Neural progenitor cell (in vitro differentiated cells): ENCODE data around the gene OR10J1. TPM values are rescaled to one million over a fixed set of nuclear protein-coding genes. Genes with fewer than 3 reads are reported as not detected.

Source experiments
- DNase-seq: peaks from one replicate; pipeline ENCODE4 v3.0.0-alpha.2; 2016; ENCODE audit warnings: low spot score
- H2AFZ ChIP-seq: fragments of 200-600 bp; sonication (generic); replicated peaks from 2 replicates; pipeline ENCODE4 v1.6.1; 2016; ENCODE audit warnings: antibody characterized with exemption
- H3F3A ChIP-seq: fragments of 200-600 bp; sonication (generic); 2 replicates; pipeline ENCODE4 v1.6.1; 2016; ENCODE audit warnings: antibody characterized with exemption, low read depth
- H3K27ac ChIP-seq: fragments of 200-600 bp; sonication (generic); 2 replicates; pipeline ENCODE4 v1.5.1; 2016; ENCODE audit warnings: mild to moderate bottlenecking
- H3K27me3 ChIP-seq: fragments of 200-600 bp; sonication (generic); 2 replicates; pipeline ENCODE4 v1.6.1; 2016; ENCODE audit warnings: mild to moderate bottlenecking, moderate library complexity
- H3K36me3 ChIP-seq: fragments of 200-600 bp; sonication (generic); 2 replicates; pipeline ENCODE4 v1.5.1; 2016
- H3K4me1 ChIP-seq: fragments of 200-600 bp; sonication (generic); 2 replicates; pipeline ENCODE4 v1.6.1; 2016; ENCODE audit warnings: mixed run types
- H3K4me2 ChIP-seq: fragments of 200-600 bp; sonication (generic); 2 replicates; pipeline ENCODE4 v1.6.1; 2016
- H3K4me3 ChIP-seq: fragments of 200-600 bp; sonication (generic); 2 replicates; pipeline ENCODE4 v1.5.1; 2016
- H3K79me2 ChIP-seq: fragments of 200-600 bp; sonication (generic); 2 replicates; pipeline ENCODE4 v1.6.1; 2016; ENCODE audit warnings: low read depth
- H3K9ac ChIP-seq: fragments of 200-600 bp; sonication (generic); 2 replicates; pipeline ENCODE4 v1.6.1; 2016
- H3K9me3 ChIP-seq: fragments of 200-600 bp; sonication (generic); 2 replicates; pipeline ENCODE4 v1.5.1; 2016; ENCODE audit warnings: low read depth
- H4K20me1 ChIP-seq: fragments of 200-600 bp; sonication (generic); 2 replicates; pipeline ENCODE4 v1.6.1; 2016; ENCODE audit warnings: low read depth
- H3K27ac Mint-ChIP-seq: 3 replicates; pipeline ENCODE4 v1.8.0; 2021; ENCODE audit warnings: mixed read lengths
- H3K27me3 Mint-ChIP-seq: 2 replicates; pipeline ENCODE4 v1.8.0; 2022; ENCODE audit warnings: low read depth, mild to moderate bottlenecking, inconsistent platforms, moderate library complexity, mixed read lengths; ENCODE audit not compliant: insufficient read depth
- H3K36me3 Mint-ChIP-seq: 3 replicates; pipeline ENCODE4 v1.8.0; 2021; ENCODE audit warnings: mixed read lengths
- H3K4me1 Mint-ChIP-seq: 3 replicates; pipeline ENCODE4 v1.8.0; 2021; ENCODE audit warnings: mixed read lengths
- H3K4me3 Mint-ChIP-seq: 3 replicates; pipeline ENCODE4 v1.8.0; 2021; ENCODE audit warnings: mild to moderate bottlenecking, moderate library complexity, mixed read lengths
- H3K9me3 Mint-ChIP-seq: 3 replicates; pipeline ENCODE4 v1.8.0; 2020; ENCODE audit warnings: mixed read lengths
- CTCF ChIP-seq: fragments of 200-600 bp; sonication (generic); IDR thresholded peaks from 2 replicates; pipeline ENCODE4 v1.5.1; 2017; ENCODE audit warnings: antibody characterized with exemption, mild to moderate bottlenecking
- EZH2 ChIP-seq: fragments of 200-600 bp; sonication (generic); IDR thresholded peaks from 2 replicates; pipeline ENCODE4 v1.6.1; 2017; ENCODE audit warnings: antibody characterized with exemption, mild to moderate bottlenecking, moderate library complexity
- EZH2phosphoT487 ChIP-seq: fragments of 200-600 bp; sonication (generic); IDR thresholded peaks from 2 replicates; pipeline ENCODE4 v1.6.1; 2017; ENCODE audit warnings: antibody characterized with exemption
- total RNA-seq: library from RNA; depleted of rRNA; stranded (reverse); fragments of >200 nt; gene quantifications from 2 replicates; pipeline ENCODE4 v1.2.3, GENCODE V29; 2015; ENCODE audit warnings: low replicate concordance

Gene OR10J1
- total RNA-seq, 1 donor from 2014 or later = not detected

GRCh38 chr1:159430985-159431384 lies 8.5 kb upstream of the OR10J1 start:
- Mint-ChIP-seq H3K27me3 (no peaks in the 10 kb centered on the region), H3K9me3 (no peaks in the 10 kb centered on the region), H3K27ac (no peak overlapping the region), H3K4me1 (no peaks in the 10 kb centered on the region), H3K4me3 (no peak overlapping the region), H3K36me3 (no peaks in the 10 kb centered on the region)
- H3K79me2 ChIP-seq = no peaks in the 10 kb centered on the region
- peaks cover 3% of the 10 kb centered on the region for H3K36me3 ChIP-seq
- H3K9ac ChIP-seq = no peak overlapping the region
- no peak overlapping the region for H3K4me3 ChIP-seq
- no peaks in the 10 kb centered on the region for H3K4me1 ChIP-seq
- H2AFZ ChIP-seq = no peak overlapping the region
- no peak overlapping the region for H3K4me2 ChIP-seq
- H3K27ac ChIP-seq = no peak overlapping the region
- H3F3A ChIP-seq = no peaks in the 10 kb centered on the region
- H4K20me1 ChIP-seq = no peaks in the 10 kb centered on the region
- DNase-seq = no peak
- peaks cover 28% of the 10 kb centered on the region for H3K9me3 ChIP-seq
- TF ChIP-seq EZH2phosphoT487 (no peak), EZH2 (no peak), CTCF (no peak)
- no peaks in the 10 kb centered on the region for H3K27me3 ChIP-seq

GRCh38 chr1:159431904-159432303 lies 7.6 kb upstream of the OR10J1 start, which contains the start of gene OR10J4:
Gene OR10J4, plus strand, starts transcription at chr1:159432204.
- H3K9ac ChIP-seq = no peak within 1 kb of the TSS
- no peak within 1 kb of the TSS for H3K27ac ChIP-seq
- H3K4me3 ChIP-seq = no peak within 1 kb of the TSS
- no peak for TF ChIP-seq CTCF
- no peak for TF ChIP-seq EZH2phosphoT487
- no peak for TF ChIP-seq EZH2
- no peak for DNase-seq
- no peak within 1 kb of the TSS for H2AFZ ChIP-seq
- H3K79me2 ChIP-seq = no peaks in the 10 kb centered on the region
- no peak within 1 kb of the TSS for H3K4me2 ChIP-seq
- no peaks in the 10 kb centered on the region for H4K20me1 ChIP-seq
- H3K36me3 ChIP-seq = no peaks in the 10 kb centered on the region
- Mint-ChIP-seq H3K4me3 (no peak within 1 kb of the TSS), H3K36me3 (no peaks in the 10 kb centered on the region), H3K9me3 (no peaks in the 10 kb centered on the region), H3K27ac (no peak within 1 kb of the TSS), H3K27me3 (no peaks in the 10 kb centered on the region), H3K4me1 (no peaks in the 10 kb centered on the region)
- H3F3A ChIP-seq = no peaks in the 10 kb centered on the region
- H3K27me3 ChIP-seq = no peaks in the 10 kb centered on the region
- no peaks in the 10 kb centered on the region for H3K4me1 ChIP-seq
- peaks cover 24% of the 10 kb centered on the region for H3K9me3 ChIP-seq

GRCh38 chr1:159436469-159436868 lies 3.1 kb upstream of the OR10J1 start:
- Histone ChIP-seq H3K9me3 (peaks cover 25% of the 10 kb centered on the region), H2AFZ (no peak overlapping the region), H3F3A (no peaks in the 10 kb centered on the region), H3K4me2 (no peak overlapping the region), H3K27me3 (no peaks in the 10 kb centered on the region), H4K20me1 (no peaks in the 10 kb centered on the region), H3K79me2 (no peaks in the 10 kb centered on the region), H3K27ac (no peak overlapping the region), H3K36me3 (no peaks in the 10 kb centered on the region), H3K9ac (no peak overlapping the region), H3K4me3 (no peak overlapping the region), H3K4me1 (no peaks in the 10 kb centered on the region)
- Mint-ChIP-seq H3K36me3 (no peaks in the 10 kb centered on the region), H3K4me3 (no peak overlapping the region), H3K9me3 (no peaks in the 10 kb centered on the region), H3K27me3 (peaks cover 2% of the 10 kb centered on the region), H3K27ac (no peak overlapping the region), H3K4me1 (no peaks in the 10 kb centered on the region)
- no peak for DNase-seq
- no peak for TF ChIP-seq CTCF
- no peak for TF ChIP-seq EZH2
- TF ChIP-seq EZH2phosphoT487 = no peak
